ENCODE data around the gene EIF3B.
A peak's percentile ranks its signal among the peaks of the same experiment; 100 is the strongest.
"Not testable (repeated sequence)": the region's sequence is repeated elsewhere in the genome, so short reads cannot be mapped to it uniquely, and the experiment has no call there.

EIF3B gene

DNA sequence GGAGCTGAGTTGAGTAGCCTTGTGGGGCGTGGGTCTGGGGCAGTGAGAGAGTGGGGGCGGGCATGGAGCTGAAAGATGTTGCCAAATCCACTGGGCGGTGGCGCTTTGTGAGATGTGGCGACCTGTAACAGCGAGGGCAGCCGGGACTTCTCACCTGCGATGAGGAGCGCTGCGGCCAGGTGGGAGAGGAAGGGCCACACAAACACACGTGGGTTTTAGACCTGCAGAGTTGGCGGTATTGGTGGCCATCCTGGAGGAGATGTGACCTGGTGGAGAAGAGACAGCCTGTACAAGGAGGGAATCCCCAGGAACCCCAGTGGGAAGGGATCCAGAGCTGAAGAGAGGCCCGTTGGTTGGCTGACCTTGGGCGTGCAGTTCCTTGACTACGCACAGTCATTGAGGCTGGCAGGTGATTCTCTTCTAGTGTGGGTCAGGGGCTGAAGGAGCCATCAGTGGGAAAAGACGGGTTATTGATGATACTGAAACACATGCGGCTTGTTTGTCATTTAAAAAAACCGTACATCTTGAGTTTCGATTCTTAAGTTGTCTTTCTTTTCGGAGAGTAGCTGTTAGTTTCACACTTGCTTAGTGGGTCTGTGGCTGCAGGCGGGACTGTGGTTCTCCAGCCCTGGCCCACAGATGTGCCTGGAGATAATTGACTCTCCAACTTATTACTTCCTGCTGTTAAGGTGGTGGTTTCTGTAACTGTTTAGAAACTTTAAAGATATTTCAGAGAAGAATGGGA lies 51.1 kb downstream of the EIF3B start:
- in situ Hi-C loops (cut with MboI; ENCODE audit: low sequenced_read_pairs) = no loop called here
- Histone ChIP-seq H3K36me3 (replicated peaks) (no peaks in the 10 kb centered on the region), H3K27me3 (ENCODE audit: low read depth) (no peaks in the 10 kb centered on the region), H3K4me1 (peaks cover 10% of the 10 kb centered on the region), H3K4me3 (no peak overlapping the region), H3K9me3 (no peaks in the 10 kb centered on the region)
- no peak for DNase-seq (ENCODE audit: low spot score in 2 of 2)

DNA sequence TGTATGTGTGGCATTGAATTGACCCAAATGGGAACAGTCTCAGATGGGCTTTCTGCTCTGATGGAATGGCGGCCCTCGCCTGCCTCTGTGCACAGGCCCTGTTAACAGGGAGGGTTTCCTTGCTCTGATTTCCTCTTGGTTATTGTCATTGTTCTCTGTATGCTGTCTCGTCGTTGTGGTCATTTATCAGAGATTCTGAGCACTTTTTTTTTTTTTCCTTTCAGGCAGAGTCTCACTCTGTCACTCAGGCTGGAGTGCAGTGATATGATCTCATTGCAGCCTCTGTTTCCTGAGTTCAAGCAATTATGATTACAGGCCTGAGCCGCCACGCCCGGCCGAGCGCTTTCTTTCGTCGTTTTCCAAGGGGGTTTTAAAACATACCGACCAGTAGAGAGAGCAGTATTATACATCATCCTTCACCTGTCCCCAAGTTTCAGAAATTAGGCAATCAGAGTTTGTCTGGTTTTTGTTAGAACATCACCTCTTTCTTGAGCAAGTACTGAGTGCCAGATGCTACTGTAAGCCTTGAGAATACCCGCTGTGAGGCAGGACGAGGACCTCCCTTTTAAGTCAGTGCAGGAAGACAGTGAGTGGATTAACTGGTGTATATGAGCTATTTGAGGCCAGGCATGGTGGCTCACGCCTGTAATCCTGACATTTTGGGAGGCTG lies 55.3 kb downstream of the EIF3B start:
- Histone ChIP-seq H3K27me3 (ENCODE audit: low read depth) (no peaks in the 10 kb centered on the region), H3K4me1 (peaks cover 27% of the 10 kb centered on the region), H3K36me3 (replicated peaks) (no peaks in the 10 kb centered on the region), H3K9me3 (no peaks in the 10 kb centered on the region), H3K4me3 (no peak overlapping the region)
- in situ Hi-C loops (cut with MboI; ENCODE audit: low sequenced_read_pairs) = no loop called here
- no peak for DNase-seq (ENCODE audit: low spot score in 2 of 2)

DNA sequence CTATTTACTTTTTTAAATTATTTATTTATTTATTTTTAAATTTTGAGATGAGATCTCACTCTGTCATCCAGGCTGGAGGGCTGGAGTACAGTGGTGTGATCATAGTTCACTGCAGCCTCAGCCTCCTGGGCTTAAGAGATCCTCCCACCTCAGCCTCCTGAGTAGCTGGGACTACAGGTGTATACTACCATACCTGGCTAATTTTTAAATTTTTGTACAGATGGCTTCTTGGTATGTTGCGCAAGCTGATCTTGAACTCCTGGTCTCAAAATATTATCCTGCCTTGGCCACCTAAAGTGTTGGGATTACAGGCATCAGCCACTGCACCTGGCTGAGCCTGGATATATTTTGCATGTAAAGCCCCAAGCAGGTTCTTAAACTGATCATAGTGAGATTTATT lies 56.4 kb downstream of the EIF3B start:
- no peaks in the 10 kb centered on the region for H3K36me3 ChIP-seq (replicated peaks)
- no peak overlapping the region for H3K4me3 ChIP-seq
- no peaks in the 10 kb centered on the region for H3K9me3 ChIP-seq
- in situ Hi-C loops (cut with MboI; ENCODE audit: low sequenced_read_pairs) = no loop called here
- no peaks in the 10 kb centered on the region for H3K27me3 ChIP-seq (ENCODE audit: low read depth)
- DNase-seq (ENCODE audit: low spot score in 2 of 2) = no peak
- peaks cover 33% of the 10 kb centered on the region for H3K4me1 ChIP-seq

DNA sequence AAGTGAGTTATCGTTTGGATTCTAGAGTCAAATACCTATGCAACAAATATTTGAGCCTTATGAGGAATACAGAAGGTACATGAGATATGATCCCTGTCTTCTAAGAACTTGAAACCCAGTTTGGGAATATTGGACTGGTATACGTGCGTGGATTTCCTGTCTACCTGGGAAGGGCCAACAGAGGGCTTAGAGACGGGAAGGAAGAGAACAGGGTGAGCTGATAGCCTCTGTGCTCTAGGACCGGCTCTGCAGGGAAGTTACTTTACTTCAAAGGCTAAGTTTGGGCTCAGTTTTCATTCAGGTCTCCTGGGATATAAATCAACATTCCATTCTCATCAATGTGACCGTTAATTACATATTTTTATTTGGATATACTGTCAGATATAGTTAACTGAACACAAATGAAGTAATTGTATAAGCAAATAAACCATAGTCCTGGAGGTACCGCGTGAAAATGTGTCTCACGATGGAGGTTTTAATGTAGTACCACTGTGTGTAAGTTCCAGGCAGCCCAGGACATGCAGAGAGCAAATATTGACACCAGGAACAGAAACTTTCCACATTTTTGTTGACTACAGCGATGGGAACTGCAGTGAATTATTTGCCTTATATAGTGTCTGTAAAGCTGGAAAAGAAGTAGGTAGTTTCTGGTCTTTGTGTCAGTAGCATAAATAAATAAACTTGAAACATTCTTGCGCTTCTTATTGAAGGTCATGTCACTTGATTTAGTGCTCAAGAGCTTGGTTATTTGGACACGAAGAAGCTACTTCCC lies 57.4 kb downstream of the EIF3B start:
- H3K36me3 ChIP-seq (replicated peaks) = no peaks in the 10 kb centered on the region
- no peaks in the 10 kb centered on the region for H3K27me3 ChIP-seq (ENCODE audit: low read depth)
- in situ Hi-C loops (cut with MboI; ENCODE audit: low sequenced_read_pairs) = no loop called here
- H3K9me3 ChIP-seq = no peaks in the 10 kb centered on the region
- DNase-seq (ENCODE audit: low spot score in 2 of 2) = no peak
- peaks cover 41% of the 10 kb centered on the region for H3K4me1 ChIP-seq
- H3K4me3 ChIP-seq = no peak overlapping the region

DNA sequence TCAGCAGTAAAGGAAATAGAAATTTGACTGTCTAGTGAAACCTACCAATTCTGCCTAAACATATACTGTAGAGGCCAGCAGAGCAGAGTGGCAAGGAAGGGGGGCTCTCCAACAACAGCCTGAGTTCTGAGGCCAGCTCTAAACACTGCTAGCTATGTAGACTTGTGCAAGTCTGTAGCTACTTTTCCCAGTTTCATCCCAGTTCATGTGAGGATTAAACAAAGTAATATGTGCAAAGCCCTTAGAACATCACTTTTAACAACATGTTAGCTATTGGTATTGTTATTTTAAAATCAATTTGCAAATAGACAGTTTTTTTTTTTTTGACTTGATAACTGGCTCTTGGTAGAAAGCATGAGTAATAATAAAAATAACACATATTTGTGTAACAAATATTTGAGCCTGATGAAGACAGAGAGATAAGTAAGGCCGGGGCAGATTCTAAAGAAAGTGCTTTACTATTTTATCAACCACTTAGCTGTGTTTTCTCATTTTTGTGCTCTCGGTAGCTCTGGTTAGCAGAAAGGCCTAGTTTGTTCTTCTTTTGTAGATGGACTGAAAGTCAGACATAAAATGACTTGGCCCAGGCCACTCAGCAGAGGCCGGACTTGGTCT lies 58.1 kb downstream of the EIF3B start:
- Histone ChIP-seq H3K36me3 (replicated peaks) (no peaks in the 10 kb centered on the region), H3K27me3 (ENCODE audit: low read depth) (no peaks in the 10 kb centered on the region), H3K4me3 (no peak overlapping the region), H3K9me3 (no peaks in the 10 kb centered on the region), H3K4me1 (peaks cover 41% of the 10 kb centered on the region)
- no peak for DNase-seq (ENCODE audit: low spot score in 2 of 2)
- in situ Hi-C loops (cut with MboI; ENCODE audit: low sequenced_read_pairs) = no loop called here

DNA sequence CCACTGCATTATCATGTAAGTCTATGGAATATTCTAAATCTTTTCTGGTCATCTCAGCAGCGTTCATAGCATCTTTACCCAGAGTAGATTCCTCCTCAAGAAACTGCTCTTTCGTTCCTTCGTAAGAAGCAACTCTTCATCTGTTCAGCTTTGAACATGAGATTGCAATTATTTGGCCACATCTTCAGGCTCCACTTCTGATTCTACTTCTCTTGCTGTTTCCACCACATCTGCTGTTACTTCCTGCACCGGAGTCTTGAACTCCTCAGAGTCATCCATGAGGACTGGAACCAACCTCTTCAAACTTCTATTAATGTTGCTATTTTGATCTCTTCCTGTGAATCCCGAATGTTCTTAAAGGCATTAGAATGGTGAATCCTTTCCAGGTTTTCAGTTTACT lies 61.4 kb downstream of the EIF3B start:
- no peaks in the 10 kb centered on the region for H3K36me3 ChIP-seq (replicated peaks)
- H3K4me1 ChIP-seq = peaks cover 39% of the 10 kb centered on the region
- in situ Hi-C loops (cut with MboI; ENCODE audit: low sequenced_read_pairs) = no loop called here

DNA sequence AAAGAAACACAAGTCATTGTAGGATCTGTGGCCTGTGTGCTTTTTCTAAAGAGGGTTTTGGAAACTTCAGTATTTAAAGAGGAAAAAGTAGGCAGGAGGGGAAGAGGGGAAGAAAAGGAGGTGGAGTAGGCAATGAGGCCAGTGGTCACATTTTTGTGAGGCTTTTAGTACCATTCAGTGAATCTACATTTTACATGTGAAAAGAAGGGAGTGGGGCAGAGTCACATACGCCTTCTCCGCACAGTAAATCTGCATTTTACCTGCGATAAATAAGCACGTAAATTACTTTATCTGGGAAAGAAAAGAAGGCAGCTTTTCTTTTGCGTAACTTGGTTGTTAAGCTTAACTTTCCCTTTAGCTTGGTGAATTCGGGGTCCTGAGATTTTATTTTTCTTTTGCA lies 62.0 kb downstream of the EIF3B start:
- Histone ChIP-seq H3K4me3 (no peak overlapping the region), H3K4me1 (peaks cover 39% of the 10 kb centered on the region), H3K36me3 (replicated peaks) (no peaks in the 10 kb centered on the region), H3K9me3 (no peaks in the 10 kb centered on the region), H3K27me3 (ENCODE audit: low read depth) (no peaks in the 10 kb centered on the region)
- in situ Hi-C loops (cut with MboI; ENCODE audit: low sequenced_read_pairs) = no loop called here
- peak; percentile 28 to 64 for DNase-seq (ENCODE audit: low spot score in 2 of 2)

More for the DNA sequence above, 61.4 kb downstream of the EIF3B start:
- Histone ChIP-seq H3K9me3 (no peaks in the 10 kb centered on the region), H3K27me3 (ENCODE audit: low read depth) (no peaks in the 10 kb centered on the region), H3K4me3 (no peak overlapping the region)
- DNase-seq (ENCODE audit: low spot score in 2 of 2) = no peak

DNA sequence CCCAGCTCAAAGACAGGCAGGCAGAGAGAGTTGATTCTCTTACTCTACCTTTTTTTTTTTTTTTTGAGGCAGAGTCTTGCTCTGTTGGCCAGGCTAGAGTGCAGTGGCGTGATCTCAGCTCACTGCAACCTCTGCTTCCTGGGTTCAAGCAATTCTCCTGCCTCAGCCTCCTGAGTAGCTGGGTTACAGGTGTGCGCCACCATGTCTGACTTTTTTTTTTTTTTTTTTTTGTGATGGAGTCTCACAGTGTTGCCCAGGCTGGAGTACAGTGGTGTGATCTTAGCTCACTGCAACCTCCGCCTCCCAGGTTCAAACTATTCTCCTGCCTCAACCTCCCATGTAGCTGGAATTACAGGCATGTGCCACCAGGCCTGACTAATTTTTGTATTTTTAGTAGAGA lies 62.6 kb downstream of the EIF3B start:
- H3K4me3 ChIP-seq; DNase-seq (ENCODE audit: low spot score in 2 of 2); H3K9me3 ChIP-seq; H3K36me3 ChIP-seq (replicated peaks); H3K27me3 ChIP-seq (ENCODE audit: low read depth); in situ Hi-C loops (cut with MboI; ENCODE audit: low sequenced_read_pairs): not testable (repeated sequence)
- H3K4me1 ChIP-seq = peaks cover 34% of the 10 kb centered on the region

DNA sequence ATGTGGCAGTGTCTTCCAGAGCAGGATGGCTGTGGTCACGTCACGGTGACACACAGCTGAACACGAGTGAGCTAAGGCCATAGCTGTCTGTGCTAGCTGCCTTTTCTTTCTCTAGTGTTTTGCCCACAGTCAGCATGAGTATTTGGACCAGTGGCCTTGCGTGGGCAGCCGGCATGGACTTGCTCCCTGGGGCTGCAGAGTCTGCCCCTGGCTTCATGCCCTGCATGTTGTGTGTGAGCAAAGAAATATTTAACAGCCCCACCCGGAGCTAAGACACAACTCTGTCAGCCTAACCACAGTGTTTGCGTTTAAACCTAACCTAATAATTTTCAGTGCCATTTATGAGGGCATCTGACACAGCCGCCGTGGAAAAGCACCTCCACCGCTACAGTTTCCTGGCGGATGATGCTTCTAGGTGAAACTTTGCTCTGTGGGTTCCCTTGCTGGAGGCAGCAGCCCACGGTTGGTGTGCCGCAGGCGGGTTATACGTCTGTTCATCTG lies 63.4 kb downstream of the EIF3B start:
- peaks cover 25% of the 10 kb centered on the region for H3K4me1 ChIP-seq
- H3K9me3 ChIP-seq = no peaks in the 10 kb centered on the region
- no peak for DNase-seq (ENCODE audit: low spot score in 2 of 2)
- H3K4me3 ChIP-seq = no peak overlapping the region
- H3K36me3 ChIP-seq (replicated peaks) = no peaks in the 10 kb centered on the region
- H3K27me3 ChIP-seq (ENCODE audit: low read depth) = no peaks in the 10 kb centered on the region
- in situ Hi-C loops (cut with MboI; ENCODE audit: low sequenced_read_pairs) = no loop called here

DNA sequence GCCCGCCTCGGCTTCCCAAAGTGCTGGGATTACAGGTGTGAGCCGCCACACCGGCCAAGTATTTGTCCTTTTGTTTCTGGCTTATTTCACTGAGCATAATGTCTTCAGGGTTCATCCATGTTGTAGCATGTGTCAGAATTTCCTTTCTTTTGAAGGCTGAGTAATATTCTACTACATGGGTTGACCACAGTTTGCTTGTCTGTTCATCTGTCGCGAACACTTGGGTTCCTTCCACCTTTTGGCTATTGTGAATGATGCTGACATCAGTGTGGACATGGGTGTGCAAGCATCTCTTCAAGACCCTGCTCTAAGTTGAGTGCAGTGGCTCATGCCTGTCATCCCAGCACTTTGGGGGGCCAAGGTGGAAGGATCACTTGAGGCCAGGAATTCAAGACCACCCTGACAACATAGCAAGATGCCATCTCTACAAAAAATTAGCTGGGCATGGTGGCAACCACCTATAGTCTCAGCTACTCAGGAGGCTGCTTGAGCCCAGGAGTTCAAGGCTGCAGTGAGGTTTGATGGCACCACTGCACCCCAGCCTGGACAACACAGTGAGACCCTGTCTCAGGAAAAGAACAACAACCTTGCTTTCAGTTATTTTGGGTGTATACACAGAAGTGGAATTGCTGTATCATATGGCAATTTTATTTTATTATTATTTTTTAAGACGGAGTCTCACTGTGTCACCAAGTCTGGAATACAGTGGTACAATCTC lies 65.7 kb downstream of the EIF3B start:
- H3K9me3 ChIP-seq = no peaks in the 10 kb centered on the region
- peaks cover 10% of the 10 kb centered on the region for H3K4me1 ChIP-seq
- H3K36me3 ChIP-seq (replicated peaks) = no peaks in the 10 kb centered on the region
- DNase-seq (ENCODE audit: low spot score in 2 of 2) = no peak
- no peak overlapping the region for H3K4me3 ChIP-seq
- H3K27me3 ChIP-seq (ENCODE audit: low read depth) = no peaks in the 10 kb centered on the region
- in situ Hi-C loops (cut with MboI; ENCODE audit: low sequenced_read_pairs) = no loop called here

DNA sequence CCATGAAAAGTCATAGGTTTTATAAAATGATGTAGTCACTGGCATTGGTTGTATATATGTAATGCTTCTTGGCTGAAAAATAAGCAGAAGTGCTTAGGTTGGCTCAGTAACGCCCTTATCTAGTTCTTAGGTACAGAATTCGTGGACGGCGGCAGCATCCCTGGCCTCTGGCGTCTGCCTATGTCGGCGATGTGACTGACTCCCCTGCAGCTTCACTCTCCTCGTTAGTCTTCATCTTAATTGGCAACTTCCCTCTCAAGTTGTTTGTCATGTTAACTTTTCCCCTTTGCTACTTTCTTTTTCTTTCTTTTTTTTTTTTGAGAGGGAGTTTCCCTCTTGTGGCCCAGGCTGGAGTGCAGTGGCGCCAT lies 67.3 kb downstream of the EIF3B start:
- H3K9me3 ChIP-seq = no peaks in the 10 kb centered on the region
- no peak for DNase-seq (ENCODE audit: low spot score in 2 of 2)
- no peak overlapping the region for H3K4me3 ChIP-seq
- no peaks in the 10 kb centered on the region for H3K27me3 ChIP-seq (ENCODE audit: low read depth)
- in situ Hi-C loops (cut with MboI; ENCODE audit: low sequenced_read_pairs) = no loop called here
- peaks cover under 1% of the 10 kb centered on the region; the same call in 1 of the 2 replicates for H3K4me1 ChIP-seq
- H3K36me3 ChIP-seq (replicated peaks) = no peaks in the 10 kb centered on the region

DNA sequence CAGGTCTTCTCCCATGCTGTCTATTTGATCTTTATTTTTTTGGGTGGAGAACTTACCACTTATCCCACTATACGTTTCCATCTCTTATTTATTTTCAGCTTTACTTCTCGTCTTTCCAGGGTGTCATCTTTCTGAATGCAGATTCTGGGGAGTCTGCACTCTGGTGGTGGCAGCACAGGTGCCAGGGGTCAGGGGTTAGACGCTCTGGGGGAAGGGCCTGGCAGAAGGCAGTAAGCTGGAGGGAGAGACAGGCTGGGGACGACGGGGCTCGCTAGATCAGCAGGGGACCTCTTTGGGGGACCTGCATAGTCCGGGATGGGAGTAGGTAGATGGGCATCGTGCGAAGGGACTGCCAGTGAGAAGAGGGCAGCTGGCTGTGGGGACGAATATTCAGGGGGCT lies 71.1 kb downstream of the EIF3B start:
- Histone ChIP-seq H3K27me3 (ENCODE audit: low read depth) (no peaks in the 10 kb centered on the region), H3K36me3 (replicated peaks) (no peaks in the 10 kb centered on the region), H3K4me3 (no peak overlapping the region), H3K4me1 (no peaks in the 10 kb centered on the region), H3K9me3 (peaks cover 1% of the 10 kb centered on the region; the same call in 1 of the 2 replicates)
- DNase-seq (ENCODE audit: low spot score in 2 of 2) = no peak
- in situ Hi-C loops (cut with MboI; ENCODE audit: low sequenced_read_pairs) = no loop called here

Measured in HAP-1 (cell line).